GM21576 (cell line): Measurements from ENCODE around the gene ZNF716.
"Not testable (repeated sequence)": the region's sequence is repeated elsewhere in the genome, so short reads cannot be mapped to it uniquely, and the experiment has no call there.

Experiments used
- ATAC-seq: cut with Tn5 transposase; IDR thresholded peaks from one replicate; pipeline ENCODE4 v1.9.1; 2021; ENCODE audit warnings: mild to moderate bottlenecking, moderate library complexity; ENCODE audit not compliant: unreplicated experiment

Gene ZNF716

DNA sequence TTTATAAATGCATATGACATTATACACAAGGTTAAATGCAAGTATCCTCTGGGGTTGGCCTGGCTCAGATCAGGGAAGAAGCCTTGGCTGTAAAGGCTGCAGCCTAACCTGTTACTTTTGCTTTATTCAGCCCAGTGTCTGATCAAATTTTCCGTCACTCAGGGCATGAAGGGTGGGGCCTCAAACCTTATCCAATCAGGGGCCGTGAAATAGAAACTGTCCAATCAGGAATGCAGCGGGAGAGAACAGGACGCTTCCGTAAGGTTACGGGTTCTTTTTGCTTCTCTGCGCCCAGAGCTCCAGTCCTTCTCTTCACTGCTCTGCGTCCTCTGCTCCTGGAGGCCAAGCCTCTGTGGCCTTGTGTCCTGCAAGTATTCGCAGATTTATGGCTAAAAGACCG is at the start of gene ZNF716:
TSS of gene ZNF716 (plus strand) at position 274 of the 400 bp plus-strand sequence. CDS start at position 386, 112 bp downstream.
- ATAC-seq, result no peak

DNA sequence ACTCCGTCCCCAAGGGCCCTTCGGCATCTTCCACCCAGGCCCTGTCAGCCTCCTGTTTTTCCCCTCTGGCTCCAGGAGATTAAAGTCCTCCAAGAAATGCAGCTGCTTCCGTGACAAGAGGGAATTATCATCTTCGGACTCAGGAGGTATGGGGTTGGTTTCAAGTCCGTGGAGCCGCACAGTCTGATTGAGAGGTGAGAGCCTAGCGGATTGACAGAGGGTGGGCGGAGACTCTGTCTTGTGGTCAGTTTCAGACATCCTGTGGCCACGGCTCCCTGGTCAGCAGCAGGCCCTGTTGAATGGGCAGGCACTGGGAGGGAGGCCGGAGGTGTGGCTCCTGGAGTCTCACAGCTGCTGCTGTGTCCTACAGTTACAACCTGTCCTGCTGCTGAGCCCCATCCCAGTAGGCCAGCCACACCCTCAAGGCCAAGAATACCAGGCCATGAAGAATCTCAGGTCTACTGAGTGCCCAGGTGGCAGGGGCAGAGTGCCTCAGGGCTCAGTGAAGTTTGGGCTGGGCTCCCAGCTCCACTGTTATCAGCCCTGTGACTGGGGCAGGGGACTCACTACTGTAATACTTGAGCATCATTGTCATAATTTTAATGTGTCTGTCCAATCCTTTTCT is 49.3 kb upstream of the ZNF716 start:
- no peak for ATAC-seq

- not testable (repeated sequence) for ATAC-seq
These were observed 46.9 kb upstream of the ZNF716 start for GRCh38 chr7:57403051-57403450.

GRCh38 chr7:57403601-57404342 is 46.2 kb upstream of the ZNF716 start:
- no peak for ATAC-seq

DNA sequence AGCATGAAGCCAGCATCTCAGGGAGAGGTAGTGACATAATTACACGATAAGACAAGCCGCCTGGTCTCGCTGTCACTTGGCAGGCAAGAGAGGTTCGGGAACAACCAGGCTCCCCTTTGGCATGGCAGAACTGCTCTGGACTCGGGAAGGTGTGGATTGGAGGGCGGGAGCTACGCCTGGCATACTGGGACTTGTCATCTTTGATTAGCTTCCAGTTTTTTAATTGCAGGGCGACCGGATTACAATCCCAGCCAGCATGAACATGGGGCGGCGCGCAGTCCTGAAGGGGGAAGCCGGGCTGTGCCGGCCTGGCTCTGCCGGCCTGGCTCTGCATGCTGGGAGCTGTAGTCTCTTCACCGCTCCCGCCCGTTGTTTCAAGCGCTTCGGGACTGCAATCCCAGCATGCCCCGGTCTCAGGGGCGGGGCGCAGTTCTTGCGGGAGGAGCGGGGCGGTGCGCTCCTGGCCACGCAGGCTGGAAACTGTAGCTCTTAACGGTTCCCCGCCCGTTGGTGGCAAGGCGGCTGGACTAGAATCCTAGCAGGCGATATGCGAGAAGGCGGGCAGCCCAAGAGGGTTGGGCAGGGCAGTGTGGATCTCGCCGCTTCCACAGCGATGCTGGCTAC is 45.5 kb upstream of the ZNF716 start:
- ATAC-seq, result no peak

DNA sequence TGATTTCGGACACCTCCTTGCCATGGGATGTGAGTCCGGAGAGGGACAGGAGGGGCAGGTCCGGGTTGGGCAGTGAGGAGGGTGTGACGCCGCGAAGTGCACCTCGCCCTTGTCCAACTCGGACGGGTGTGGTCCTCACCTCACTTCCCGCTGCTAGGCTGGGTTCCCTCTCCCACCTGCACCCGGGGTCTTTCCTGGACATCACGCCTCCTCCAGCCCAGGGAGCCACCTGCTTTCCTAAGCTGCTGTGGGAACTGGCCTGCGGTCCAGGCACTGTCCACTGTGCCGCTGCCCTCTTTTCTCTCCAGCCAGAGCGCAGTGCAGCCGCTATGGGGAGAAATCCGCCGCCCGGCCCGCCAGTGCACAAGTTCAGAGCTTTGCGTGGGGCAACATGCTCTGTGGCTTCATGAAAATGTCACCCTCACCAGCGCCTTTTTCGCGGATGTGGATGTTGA is 45.0 kb upstream of the ZNF716 start:
- no peak for ATAC-seq

GRCh38 chr7:57407125-57407524 is 42.9 kb upstream of the ZNF716 start:
- ATAC-seq, result no peak

- ATAC-seq, result no peak
These were observed 37.8 kb upstream of the ZNF716 start for GRCh38 chr7:57412168-57412567.

- ATAC-seq, result no peak
These were observed 37.4 kb upstream of the ZNF716 start for GRCh38 chr7:57412618-57413017.

DNA sequence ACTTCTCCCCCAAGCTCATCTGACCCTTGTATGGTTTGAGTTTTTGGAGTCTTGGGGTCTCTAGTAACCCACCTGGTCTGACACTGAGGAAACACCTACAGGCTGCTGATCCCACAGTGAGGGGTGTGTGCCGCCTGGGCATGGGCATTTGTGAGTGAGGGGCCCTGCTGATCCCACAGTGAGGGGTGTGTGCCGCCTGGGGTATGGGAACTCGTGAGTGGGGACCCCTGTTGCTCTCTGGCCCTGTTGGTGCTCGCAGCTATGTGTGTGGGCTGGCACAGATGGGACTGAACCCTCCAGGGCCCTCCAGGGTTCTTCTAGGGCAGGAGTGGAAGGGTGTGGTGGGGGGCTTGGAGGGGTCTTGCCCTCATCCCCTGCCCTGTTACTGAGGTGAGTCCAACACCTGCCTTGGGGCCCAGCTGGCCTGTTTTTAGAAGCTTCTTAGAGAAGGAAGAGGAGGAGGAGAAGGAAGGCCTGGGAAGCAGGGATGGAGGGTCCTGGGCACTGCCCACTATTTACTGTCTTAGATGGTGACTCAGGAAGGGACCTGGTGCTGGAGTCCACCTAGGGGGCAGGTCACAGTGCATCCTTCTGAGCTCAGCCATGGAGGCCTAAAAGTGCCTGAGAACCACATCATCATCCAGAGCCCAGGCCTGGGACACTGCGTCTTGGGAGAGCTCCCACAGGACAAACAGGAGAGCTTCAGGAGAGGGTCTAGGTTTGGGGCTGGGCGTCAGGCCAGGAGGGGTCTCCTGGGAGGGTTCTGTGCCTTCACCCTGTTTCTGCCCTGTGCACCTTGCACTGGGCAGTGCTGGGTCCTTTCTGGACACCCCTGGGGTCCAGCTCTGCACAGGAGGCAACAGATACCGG is 36.2 kb upstream of the ZNF716 start:
- no peak for ATAC-seq

GRCh38 chr7:57414415-57414814 is 35.6 kb upstream of the ZNF716 start:
- no peak for ATAC-seq

GRCh38 chr7:57414852-57415251 is 35.1 kb upstream of the ZNF716 start:
- no peak for ATAC-seq

GRCh38 chr7:57415326-57415725 is 34.7 kb upstream of the ZNF716 start:
- no peak for ATAC-seq

DNA sequence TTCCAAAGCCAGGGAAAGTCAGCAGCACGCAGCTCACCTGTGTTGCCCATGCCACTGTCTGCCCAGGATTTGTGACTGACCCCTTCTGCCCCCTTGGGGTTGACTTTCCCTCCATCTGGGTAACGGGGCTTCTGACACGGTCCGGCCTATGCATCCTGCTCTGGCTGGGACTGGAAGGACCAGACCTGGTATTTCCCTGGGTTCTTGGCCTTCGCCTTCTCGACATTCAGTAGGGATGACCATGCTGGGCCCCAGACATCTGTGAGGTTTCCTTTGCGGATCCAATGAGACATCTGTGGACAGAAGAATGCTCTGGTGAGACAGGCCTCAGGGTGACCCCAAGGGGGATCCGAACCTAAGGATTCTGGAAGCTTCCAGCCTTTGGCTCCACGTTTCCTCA is 34.2 kb upstream of the ZNF716 start:
- ATAC-seq, result no peak

GRCh38 chr7:57416601-57417358 is 33.2 kb upstream of the ZNF716 start:
- no peak for ATAC-seq

GRCh38 chr7:57417736-57418135 is 32.2 kb upstream of the ZNF716 start:
- no peak for ATAC-seq

- ATAC-seq, result no peak
These were observed 26.2 kb upstream of the ZNF716 start for GRCh38 chr7:57423768-57424167.

- ATAC-seq, result no peak
These were observed 25.3 kb upstream of the ZNF716 start for GRCh38 chr7:57424515-57425238.

DNA sequence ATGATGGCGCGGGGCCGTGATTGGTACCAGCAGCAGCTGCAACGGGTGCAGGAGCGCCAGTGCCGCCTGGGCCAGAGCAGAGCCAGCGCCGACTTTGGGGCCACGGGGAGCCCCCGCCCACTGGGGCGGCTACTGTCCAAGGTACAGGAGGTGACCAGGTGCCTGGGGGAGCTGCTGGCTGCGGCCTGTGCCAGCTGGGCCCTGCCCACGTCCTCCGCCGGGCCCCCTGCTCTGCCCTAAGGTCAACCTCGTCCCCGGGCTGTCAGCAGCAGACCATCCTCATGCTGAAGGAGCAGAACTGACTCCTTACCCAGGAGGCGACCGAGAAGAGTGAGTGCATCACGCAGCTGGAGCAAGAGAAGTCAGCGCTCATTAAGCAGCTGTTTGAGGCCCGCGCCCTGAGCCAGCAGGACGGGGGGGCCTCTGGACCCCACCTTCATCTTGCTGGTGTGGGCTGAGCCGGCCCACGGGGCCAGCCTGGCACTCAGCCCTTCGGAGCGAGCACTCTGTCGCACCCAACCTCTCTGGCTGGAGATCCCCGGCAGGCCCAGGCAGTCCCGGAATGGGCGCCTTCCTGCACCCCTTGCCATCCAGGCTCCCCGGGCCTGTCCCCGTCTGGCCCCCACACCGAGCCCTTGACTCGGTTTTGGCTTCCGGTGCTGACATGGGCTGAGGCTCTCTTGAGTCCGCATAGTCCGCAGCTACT is 24.6 kb upstream of the ZNF716 start:
- no peak for ATAC-seq
